Activated CD4-positive, alpha-beta T cell treated with anti-CD3 and anti-CD28 coated beads, Interleukin-2, amount 50 U/mL, for 4 hours (primary cell): Measurements from ENCODE around the gene APOC4.
"Not testable (repeated sequence)": the region's sequence is repeated elsewhere in the genome, so short reads cannot be mapped to it uniquely, and the experiment has no call there.

Source experiments
- DNase-seq, 2 experiments: peaks; one replicate each; pipeline ENCODE4 v3.0.0-alpha.2; 2020

Gene APOC4

DNA sequence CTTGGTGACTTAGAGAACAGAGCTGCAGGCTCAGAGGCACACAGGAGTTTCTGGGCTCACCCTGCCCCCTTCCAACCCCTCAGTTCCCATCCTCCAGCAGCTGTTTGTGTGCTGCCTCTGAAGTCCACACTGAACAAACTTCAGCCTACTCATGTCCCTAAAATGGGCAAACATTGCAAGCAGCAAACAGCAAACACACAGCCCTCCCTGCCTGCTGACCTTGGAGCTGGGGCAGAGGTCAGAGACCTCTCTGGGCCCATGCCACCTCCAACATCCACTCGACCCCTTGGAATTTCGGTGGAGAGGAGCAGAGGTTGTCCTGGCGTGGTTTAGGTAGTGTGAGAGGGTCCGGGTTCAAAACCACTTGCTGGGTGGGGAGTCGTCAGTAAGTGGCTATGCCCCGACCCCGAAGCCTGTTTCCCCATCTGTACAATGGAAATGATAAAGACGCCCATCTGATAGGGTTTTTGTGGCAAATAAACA lies 17.8 kb upstream of the APOC4 start:
- no peak for DNase-seq

DNA sequence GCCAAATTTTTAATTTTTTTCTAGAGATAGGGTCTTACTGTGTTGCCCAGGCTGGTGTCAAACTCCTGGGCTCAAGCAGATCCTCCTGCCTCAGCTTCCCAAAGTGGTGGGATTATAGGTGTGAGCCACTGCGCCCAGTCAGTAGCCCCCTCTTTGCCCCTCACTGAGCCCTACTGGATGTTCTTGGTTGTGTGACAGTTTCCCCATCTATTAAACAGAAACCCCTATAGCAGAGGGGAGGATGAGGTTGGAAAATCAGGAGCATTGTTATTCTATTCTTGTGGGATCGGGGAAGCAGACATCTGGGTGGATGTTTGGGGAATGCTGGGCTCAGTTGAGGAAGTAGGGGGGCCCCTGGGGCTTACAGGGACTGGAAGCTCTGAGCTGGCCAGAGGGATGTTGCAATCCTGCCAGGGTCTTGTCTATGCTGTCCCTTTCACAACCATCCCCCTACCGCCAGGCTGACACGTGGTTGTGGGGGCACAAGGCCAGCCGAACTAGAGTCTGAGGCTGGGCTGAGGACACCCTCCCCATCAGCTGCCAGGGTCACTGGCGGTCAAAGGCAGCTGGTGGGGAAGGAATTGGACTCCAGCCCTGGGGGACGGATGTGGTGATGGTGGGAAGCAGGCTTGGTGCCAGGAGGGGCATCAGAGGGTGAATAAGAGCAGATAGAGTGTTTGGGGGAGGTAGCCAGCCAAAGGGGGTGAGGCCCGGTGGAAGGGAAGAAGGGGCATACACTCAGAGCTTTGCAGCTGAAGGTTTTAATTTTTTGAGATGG lies 16.7 kb upstream of the APOC4 start:
- DNase-seq, result no peak

DNA sequence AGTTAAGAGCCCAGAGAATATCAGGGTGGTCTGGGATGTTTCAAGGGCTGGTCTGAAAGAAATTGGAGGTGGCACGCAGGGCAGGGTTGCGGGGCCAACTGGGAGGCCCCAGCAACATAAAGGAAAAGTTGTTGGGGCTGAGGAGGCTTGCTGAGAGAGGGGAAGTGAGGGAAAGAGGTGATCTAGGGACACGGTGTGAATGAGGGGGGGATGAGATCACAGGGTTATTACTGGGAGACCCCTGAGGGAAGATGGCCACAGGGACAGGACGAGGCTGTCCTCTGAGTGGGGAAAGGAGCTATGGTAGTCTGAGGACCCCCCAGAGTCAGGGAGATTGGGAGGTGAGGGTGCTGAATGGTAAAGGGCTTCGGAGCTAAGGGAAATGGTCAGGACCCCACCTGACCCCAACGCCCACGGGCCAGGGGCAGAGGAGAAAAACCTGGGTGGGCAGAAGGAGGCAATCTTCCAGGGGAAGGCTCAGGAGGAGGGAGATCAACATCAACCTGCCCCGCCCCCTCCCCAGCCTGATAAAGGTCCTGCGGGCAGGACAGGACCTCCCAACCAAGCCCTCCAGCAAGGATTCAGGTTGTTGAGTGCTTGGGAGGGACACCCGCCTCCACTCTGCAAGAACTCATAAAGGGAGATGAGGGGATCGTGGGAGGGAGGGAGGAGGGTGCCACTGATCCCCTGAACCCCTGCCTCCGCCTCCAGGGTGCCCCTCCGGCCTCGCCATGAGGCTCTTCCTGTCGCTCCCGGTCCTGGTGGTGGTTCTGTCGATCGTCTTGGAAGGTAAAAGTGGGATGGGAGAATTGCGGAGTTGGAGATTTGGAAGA lies 15.6 kb upstream of the APOC4 start:
- not testable (repeated sequence) for DNase-seq

DNA sequence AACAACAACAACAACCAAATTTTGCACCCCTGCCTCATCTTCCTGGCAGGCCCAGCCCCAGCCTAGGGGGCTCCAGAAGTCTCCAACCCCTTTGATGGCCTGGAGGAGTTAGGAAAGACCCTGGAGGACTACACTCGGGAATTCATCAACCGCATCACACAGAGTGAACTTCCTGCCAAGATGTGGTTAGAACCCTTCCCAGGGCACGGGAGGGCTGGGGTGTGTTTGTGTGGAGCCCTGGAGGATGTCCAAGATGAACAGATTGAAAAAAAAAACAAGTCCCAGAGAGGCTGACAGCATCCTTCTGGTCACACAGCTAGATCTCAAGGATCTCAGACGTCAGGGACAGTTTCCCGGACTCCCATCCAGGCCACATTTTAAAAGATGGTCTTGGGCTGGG lies 14.3 kb upstream of the APOC4 start:
- DNase-seq, result no peak

DNA sequence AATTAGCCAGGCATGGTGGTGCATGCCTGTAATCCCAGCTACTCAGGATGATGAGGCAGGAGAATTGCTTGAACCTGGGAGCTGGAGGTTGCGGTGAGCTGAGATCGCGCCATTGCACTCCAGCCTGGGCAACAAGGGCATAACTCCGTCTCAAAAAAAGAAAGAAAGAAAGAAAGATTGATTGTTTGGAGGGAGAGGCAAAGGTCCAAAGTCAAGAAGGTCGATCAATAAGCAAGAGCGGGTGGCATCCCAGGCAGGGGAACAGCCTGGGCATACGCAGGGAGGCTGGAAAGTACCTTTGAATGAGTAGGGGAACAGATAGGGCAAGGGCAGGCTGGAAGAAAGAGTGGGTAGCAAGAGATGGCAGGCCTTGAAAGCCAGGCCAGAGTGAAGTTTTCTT lies 11.9 kb upstream of the APOC4 start:
- no peak for DNase-seq

DNA sequence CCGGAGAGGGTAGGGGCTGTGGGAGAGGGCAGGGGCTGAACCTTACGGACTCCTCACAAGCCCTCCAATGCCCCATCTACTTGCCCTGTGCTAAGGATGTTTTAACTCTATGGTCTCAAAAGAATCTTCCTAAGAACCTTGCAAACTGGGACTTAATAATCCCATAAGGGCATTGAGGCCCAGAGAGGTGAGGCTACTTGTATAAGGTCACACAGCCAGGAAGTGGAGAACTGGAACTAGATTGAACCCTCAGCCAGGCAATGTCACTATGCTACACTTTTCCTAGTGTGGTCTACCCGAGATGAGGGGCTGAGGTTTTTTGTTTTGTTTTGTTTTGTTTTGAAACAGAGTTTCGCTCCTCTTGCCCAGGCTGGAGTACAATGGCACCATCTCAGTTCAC lies 10.5 kb upstream of the APOC4 start:
- DNase-seq, result no peak

DNA sequence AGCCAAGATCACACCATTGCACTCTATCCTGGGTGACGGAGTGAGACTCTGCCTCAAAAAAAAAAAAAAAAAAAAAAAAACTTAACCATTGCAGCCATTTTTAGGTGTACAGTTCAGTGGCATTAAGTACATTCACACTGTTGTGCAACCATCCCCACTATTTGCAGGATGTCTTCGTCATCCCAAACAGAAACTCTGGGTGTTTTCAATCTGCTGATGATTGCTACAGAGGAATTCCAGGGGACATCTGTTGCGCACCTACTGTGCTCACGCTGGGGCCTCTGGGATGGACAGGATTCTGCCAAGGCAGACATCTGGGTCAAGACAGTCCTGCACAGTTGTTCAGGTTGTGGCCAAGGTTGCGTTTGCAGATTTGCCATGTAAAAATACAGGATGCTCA lies 2.4 kb upstream of the APOC4 start:
- no peak for DNase-seq

DNA sequence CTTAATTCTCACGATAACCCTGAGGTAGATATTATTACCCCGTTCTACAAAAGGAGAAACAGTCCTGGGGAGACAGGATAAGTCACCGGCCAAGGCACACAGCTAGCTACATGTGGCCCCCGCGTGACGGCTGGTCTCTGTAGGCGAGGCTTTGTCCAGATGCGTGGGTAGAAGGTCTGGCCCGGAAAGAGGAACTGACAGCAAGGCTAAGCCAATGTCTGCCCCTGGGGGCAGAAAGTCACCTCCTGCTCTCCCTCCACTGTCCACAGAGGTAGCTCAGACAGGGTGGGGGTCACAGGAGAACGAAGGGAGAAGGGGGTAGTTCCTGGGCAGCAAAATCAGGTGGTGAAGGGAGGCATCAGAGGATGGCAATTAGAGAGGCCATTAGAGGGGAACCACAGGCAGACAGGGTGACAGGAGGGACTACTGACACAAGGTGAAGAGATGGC lies 1.8 kb downstream of the APOC4 start:
- DNase-seq, result no peak

DNA sequence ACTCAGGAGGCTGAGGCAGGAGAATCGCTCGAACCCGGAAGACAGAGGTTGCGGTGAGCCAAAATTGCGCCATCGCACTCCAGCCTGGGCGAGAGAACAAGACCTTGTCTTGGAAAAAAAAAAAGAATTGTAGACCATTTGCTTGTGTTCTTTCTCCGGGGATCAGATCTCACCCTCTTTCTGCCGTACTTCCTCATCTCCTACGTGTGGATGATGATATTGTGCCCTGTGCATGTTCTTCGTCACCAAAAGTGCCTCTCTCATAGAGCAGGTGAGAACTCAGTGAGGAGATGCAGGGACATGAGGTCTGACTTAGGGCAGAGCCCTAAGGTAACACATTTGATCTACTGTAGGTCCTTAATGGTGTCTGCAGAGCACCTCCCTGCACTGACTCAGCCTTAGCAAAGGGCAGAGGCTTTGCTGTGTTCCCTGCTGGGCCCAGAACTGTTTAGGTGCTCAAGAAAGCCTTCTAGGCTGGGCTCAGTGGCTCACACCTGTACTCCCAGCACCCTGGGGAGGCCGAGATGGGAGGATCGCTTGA lies 5.1 kb downstream of the APOC4 start:
- DNase-seq, result no peak

DNA sequence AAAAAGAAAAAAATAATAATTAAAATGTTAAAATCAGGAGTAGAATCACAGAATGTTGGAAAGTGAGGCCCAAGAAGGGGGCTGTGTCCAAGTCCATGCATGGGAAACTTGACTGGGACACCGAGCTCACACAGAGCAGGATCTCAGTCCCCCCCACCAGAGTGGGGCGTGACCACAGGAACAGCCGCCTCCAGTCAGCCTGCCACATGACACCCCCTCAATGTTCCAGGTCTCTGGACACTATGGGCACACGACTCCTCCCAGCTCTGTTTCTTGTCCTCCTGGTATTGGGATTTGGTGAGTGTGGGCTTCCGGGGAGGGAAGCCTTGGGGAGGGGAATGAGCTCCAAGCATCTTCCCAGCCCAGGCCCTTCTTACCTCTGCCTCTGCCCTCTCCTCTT lies 6.2 kb downstream of the APOC4 start:
- no peak for DNase-seq

DNA sequence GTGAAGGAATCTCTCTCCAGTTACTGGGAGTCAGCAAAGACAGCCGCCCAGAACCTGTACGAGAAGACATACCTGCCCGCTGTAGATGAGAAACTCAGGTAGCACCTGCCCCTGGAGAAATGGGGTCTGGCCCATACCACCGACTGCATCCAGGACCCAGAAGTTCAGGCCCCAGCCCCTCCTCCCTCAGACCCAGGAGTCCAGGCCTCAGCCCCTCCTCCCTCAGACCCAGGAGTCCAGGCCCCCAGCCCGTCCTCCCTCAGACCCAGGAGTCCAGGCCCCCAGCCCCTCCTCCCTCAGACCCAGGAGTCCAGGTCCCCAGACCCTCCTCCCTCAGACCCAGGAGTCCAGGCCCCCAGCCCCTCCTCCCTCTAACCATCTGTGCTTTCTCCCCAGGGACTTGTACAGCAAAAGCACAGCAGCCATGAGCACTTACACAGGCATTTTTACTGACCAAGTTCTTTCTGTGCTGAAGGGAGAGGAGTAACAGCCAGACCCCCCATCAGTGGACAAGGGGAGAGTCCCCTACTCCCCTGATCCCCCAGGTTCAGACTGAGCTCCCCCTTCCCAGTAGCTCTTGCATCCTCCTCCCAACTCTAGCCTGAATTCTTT lies 6.8 kb downstream of the APOC4 start:
- DNase-seq, result no peak

DNA sequence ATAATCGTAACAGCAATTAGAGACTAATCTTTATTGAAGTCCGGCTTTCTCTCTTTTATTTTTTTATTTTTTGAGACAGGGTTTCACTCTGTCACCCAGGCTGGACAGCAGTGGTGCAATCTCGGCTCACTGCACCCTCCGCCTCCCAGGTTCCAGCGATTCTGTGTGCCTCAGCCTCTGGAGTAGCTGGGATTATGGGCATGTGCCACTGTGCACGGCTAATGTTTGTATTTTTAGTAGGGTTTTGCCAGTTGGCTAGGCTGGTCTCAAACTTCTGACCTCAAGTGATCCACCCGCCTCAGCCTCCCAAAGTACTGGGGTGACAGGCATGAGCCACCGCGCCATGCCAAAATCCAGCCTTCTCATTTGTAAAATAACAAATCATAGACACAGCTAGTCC lies 7.5 kb downstream of the APOC4 start:
- DNase-seq, result no peak

DNA sequence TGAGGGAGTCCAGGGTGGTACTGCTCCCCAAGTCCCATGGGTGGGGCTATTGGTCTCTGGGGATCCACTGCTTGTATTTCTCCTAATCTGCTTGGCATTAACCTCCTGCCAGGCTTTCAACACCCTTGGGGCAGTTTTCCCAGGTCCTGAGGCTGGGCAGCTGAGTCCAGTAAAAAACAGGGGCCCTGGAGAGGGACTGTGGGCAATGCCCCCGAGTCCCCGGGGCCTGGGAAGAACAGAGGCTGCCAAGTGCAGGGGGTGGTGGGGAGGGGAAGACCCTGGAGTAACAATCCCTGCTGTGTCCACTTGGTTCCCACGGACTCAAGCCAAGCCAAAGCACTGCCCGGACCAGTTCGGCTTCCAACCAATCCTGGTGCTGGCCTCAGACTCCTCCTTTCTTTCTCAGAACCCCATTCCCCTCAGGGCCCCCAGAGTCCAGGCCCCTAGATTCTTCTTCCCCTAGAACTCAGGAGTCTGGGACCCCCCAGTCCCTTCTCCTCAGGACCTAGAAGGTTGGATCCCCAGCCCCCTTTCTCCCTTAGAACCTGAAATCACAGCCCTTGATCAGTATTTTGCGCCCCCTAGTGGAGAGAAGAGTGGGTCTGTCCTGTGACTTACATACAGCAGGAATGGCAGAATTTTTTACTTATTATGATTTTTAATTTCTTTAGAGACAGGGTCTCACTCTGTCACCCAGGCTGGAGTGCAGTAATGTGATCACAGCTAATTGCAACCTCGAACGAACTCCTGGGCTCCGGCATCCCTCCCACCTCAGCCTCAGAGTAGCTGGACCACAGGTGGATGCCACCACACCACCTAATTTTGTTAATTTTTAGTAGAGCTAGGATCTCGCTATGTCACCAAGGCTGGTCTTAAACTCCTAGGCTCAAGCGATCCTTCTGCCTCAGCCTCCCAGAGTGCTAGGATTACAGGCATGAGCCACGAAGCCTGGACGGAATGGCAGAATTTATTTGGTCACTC lies 9.4 kb downstream of the APOC4 start:
- peak; percentile 45 to 48 for DNase-seq

DNA sequence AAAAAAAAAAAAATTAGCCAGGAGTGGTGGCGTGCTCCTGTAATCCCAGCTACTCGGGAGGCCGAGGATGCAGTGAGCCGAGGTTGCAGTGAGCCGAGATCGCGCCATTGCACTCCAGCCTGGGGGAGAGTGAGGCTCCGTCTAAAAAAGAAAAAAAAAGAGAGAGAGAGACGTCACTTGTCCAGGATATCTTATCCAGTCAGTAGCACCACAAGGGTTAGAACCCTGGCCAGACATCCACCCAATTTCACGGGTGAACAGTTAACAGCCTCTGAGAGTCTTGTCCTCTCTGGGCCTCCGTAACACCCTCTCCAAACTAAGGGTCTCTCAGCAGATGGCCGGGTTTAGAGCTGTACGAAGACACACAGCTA lies 12.2 kb downstream of the APOC4 start:
- DNase-seq, result no peak

DNA sequence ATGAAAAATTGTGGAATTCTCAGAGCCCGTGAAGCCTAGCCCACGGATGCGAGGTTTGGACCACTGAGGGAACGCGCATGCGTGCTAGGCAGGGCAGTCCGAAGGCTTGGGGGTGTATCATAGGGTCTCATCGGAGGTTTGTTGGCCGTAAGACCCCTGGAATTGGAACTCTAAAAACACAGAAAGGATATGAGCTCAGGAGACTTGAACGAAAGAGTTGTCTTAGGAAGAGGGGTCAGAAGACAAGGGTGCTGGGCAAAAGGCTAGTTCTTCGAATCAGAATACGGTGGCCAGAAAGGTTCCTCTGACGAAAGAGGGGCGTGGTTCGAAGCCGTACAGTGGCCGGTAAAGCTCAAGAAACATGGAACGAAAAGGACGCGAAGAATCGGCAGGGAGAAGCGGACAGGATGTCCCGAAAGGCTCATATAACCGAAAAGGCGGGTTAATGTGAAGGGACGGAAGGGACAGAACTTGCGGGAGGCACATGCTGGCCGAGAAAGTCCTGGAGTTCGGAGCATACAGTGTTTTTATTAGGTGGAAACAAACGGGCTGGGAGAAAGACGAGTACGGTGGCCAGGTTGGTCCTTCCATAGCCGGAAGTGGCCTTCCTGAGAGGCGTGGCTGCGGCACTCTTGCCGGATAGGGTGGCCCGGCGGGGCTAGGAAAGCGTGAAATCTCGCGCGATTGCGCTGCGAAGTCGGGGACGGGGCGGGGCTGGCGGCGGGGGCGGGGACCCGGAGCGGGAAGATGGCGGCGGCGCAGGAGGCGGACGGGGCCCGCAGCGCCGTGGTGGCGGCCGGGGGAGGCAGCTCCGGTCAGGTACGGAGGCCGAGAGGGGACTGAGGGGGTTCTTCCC lies 12.8 kb downstream of the APOC4 start, which contains the start of gene CLPTM1:
TSS of gene CLPTM1 (plus strand) at position 732 of the 856 bp plus-strand sequence. CDS start at position 748, 16 bp downstream.
- peak; percentile 95 for DNase-seq

DNA sequence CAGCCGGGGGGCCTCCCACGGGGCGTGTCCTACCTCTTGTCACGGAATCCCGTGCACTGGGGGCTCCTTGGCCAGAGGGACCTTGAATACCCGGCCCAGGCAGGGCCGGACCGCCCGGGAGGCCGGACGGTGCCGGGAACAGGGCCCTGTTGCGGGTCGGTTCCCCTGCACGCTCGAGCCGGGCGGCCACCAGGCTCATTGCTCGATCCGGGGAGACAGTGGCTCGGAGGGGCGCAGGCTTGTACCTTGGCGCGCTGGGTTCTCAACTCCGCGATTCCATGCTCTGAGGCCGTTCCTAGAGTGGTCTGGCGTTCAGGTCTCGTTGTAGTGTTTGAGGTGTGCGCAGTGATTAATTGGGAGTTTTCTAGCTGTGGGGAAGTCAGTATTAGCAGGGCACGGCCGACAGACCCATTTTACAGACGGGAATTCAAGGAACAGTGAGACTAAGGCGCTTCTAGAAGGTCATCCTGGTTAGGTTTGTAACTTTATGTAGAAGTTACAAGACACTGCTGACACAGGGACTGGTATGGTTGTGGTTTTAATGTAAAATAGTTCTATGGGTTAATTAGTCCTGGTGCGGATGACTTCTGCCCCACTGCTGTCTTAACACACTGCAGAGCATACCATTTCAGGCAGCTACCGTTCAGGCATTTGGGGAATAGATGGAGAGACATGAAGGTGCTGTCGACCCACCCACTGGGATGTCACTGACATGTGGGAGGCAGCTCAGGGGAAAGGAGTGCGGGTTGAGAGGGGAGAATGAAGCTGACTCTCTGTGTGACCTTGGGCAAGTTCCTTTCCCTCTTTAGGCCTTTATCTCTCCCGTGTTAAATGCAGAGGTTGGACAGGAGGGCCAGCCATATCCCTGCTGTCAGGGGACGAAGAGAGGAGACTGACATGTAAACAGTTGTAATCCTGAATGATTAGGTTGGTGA lies 13.7 kb downstream of the APOC4 start:
- DNase-seq, result peak in 1 of 2 experiments; percentile 7

DNA sequence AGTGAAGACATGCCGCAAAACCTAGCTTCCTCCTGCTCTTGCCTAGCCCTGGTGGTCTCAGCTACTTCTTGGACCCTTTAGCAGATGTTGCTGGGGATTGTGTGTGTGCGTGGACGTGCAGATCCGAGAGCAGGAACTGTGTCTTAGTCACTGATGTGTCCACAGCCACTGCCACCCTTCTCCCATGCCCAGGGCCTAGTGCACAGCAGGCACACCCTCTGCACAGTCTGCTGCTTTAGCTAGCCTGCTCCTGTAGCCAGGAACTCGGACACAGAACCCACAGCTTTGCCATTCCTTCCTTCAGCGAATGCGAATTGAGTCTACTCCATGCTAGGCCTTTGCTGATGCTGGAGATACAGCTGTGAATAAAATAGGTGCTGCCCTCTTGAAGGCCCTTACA lies 15.5 kb downstream of the APOC4 start:
- DNase-seq, result no peak

DNA sequence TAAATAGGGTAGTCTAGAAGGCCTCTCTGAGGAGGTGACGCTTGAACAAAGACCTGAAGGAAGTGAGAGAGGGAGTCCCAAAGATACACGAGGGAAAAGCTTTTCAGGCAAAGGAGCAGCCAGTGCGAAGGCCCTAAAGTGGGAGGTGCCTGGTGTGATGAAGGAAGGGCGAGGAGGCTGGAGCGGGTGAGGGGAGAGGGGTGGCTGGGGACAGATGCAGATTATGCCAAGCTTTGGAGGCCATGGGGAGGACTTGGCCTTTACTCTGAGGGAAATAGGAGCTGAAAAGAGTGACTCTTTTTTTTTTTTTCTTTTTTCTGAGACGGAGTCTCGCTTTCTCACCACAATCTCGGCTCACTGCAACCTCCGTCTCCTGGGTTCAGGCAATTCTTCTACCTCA lies 16.1 kb downstream of the APOC4 start:
- DNase-seq, result no peak

DNA sequence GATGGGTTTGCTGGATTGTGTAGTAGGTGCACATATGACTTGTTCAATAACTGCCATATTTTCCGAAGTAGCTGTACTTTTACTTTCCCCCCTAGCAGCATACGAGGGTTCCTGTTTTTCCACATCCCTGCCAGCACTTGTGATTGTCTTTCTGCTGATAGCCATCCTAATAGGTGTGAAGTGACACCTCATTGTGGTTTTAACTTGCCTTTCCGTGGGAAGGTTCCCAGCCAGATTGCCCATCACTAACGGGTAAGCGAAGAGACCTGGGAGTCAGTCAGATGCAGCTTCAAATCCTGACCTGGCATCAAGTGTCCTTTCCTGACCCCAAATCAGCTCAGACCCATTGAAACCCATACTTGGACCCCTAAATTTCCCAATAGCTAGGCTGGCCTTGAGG lies 17.7 kb downstream of the APOC4 start:
- DNase-seq, result no peak
